GM21526 (cell line): ENCODE measurements around the gene BEND3.
A peak's percentile ranks its signal among the peaks of the same experiment; 100 is the strongest.
"Not testable (repeated sequence)": the region's sequence is repeated elsewhere in the genome, so short reads cannot be mapped to it uniquely, and the experiment has no call there.

ENCODE experiments used
- ATAC-seq: cut with Tn5 transposase; IDR thresholded peaks from one replicate; pipeline ENCODE4 v1.9.1; 2021; ENCODE audit warnings: moderate library complexity; ENCODE audit not compliant: unreplicated experiment, low FRiP score

The BEND3 gene

DNA sequence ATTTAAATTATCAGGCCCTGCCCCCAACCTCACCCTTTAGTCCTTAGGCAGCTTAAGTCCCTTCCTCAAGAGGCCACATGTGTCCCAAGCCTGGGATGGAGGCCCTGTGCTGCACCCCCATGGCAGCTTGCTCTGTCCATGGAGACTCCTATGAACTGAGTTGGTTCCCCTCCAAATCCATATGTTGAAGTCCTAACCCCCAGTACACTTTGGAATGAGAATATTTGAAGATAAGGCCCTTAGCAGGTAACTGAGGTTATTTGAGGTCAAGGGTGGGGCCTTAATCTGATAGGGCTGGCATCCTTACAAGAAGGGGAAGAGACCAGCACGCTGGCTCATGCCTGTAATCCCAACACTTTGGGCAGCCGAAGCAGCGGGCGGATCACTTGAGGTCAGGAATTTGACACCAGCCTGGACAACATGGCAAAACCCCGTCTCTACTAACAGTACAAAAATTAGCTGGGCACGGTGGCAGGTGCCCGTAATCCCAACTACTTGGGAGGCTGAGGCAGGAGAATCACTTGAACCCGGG, 6.7 kb upstream of the BEND3 start:
- ATAC-seq, result no peak

DNA sequence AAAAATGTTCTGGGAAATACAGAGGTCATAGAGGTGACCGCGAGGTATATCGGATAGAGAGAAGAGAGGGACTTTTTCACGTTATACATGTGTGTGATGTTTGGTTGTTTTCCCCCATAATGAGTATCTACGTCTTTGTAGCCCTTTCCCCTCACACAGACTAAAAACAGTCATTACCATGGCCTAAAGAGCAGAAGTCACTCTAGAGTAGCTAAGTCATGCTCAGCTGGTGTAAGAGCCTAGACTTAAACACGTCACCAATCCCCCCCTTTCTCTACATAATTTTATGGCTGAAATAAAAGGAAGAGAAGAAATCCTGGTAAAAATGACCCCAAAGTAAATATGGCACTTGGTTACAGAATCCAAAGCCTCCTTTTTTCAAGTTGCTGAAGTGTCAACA, 6.0 kb upstream of the BEND3 start:
- ATAC-seq, result no peak

DNA sequence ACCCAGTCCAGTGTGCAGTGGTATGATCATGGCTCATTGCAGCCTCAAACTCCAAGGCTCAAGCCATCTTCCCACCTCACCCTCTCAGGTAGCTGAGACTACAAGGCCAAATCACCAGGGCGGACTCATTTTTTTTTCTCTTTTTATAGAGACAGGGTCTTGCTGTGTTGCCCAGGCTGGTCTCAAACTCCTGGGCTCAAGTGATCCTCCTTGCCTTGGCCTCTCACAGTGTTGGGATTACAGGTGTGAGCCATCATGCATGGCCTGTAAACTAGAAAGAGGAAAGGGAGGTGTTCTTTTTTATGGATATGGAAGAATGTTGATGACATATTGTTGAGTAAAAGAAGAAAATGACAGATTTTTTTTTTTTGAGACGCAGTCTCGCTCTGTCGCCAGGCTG, 5.1 kb upstream of the BEND3 start:
- ATAC-seq, result no peak

DNA sequence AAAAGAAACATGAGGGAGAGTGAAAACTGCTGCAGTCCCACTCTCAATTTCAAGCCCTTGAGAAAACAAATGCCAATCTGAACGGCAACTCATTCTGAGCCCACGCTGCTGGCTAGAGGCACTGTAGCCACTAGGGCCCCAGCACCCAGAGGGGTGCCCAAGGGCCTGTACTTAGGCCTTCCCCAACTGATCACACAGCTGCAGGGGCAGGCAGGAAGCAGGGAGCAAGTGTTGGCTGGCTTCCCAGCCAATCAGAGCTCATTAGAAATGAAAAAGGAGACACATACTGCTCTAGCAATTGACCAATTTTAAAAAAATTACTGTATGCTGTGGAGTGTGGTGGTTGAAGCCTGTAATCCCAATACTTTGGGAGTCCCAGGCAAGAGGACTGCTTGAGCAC, 3.7 kb upstream of the BEND3 start:
- no peak for ATAC-seq

DNA sequence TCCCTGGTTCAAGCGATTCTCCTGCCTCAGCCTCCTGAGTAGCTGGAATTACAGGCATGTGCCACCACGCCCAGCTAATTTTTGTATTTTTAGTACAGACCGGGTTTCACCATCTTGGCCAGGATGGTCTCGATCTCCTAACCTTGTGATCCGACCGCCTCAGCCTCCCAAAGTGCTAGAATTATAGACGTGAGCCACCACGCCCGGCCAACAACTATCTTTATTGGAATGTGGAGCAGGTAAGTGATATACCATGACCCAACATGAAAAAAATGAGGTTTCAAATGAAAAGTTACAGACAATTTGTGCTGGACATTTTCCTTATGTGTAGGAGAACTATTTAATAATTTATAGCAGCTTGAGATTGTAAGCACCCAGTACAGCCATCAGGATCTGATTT, 3.2 kb upstream of the BEND3 start:
- not testable (repeated sequence) for ATAC-seq

DNA sequence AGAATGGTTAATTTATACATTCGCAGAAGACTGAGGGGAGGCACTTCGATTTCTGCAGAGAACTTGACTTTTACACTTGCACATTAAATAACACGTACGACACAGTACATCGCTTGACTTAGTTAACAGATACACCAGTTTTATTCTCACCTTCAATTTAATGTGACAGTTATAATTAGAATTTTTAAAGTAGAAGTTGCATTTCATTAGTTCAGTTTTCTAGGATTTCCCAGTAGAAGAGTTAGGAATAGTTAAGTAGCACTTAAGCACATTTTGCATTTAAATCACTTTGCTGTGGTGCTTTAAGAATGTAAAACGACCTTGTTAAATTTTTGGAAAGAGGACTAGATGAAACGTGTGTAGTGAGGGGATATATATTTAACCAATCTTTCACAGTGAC, 1.6 kb upstream of the BEND3 start:
- no peak for ATAC-seq

DNA sequence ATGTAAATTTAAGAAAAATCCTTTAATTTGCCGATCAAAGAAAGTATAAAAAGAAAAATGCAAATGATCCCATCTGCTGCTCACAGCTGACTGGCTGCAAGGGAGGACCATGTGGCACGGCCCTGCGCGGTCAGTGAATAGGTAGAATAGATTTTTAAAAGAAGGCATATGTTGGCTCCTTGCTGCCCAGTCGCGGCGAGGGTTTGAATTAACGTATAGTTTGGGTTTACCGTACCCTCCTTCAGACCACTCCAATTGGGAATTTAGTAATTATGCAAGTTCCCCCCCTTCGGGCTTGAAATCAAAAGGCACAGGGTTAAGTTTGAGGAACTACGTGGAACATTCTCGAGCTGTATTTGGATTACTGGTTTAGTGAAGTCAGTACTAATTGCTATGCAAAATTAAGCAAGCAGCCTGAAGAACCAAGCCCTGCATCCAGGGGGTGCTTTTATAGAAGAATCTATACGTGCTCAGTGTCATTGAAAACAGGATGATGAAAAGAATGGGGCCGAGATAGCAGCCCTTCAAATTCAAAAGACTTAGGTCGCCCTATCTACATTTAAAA, 1.1 kb upstream of the BEND3 start:
- no peak for ATAC-seq

DNA sequence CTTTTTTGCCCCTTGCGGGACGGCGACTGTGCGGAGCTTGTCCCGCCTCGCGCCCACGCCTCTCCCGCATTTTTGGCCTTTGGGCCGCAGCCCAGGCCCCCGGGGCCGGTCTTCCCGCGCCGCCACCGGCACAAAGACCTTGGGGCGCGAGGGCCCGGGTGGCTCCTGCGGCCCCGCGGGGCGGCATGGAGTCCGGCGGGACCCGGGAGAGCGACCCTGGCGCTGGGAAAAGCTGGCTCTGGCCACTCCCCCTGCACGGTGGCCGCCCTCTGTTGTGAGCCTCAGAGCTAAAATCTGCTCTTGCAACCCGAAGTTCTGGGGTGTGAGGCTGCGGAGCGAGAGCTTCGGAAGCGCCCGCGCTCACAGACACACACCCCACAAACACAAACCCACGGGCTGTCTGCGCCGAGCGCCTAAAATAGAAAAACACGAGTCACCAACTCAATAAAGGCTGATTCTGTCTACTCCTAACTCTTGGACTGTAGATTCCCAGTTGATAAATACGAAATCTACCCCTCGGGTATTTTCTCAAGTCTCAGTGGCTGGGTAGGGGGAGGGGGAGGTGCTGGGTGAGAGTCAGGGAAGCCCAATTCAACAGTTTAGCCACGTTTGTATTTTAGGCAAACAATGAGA, 496 bp upstream of the BEND3 start:
- peak; percentile 25 for ATAC-seq

DNA sequence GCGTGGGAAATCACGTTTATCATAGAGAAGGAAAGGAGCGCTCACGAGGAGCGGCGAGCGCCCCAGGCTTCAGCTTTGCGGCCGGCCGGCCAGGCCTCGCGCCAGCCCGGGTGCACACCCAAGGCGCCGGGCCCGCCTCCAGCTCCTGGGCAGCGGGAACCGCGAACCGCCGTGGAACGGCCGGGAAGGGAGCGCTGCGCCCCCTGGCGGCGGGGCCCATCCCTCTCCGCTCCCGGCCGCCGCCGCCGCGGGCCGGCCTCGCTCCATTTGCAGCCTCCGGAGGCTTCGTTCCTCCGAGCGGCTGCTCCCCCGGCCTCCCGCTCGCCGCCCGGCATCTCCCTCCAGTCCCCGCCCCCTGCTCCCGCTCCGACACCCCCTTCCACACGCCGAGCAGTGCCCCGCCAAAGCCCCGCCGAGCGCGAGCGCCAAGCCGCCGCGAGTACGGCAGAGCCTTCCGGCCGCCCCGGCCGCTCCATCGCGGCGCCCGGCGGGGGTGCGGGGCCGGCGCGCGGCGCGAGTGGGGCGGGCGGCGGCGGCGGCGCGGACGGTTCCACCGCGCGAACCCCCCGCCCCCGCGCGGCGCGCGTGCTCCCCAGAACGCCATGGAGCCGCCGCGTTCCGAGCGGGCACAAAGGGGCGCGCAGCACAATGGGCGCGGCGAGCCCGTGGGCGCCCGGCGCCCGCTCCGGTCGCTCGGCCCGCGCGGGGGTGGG, 946 bp downstream of the BEND3 start:
- peak; percentile 67 for ATAC-seq

DNA sequence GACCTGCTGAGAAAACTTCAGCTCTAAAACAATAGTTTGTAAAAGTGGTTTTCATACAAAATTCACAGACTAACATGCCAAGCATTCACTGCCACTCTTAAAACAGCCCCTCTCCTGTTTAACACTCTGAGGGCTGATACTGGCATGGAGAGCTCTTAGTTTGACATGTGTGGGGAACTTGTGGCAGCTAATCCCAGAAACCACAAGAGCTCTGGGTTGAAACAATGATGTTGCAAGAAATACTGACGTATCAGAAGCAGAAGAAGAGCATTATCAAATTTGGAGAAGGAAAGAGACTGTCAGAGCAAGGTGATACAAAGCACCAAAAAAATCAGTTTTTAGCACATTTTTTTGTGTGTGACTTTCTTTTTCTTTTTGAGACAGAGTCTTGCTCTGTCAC, 5.1 kb downstream of the BEND3 start:
- no peak for ATAC-seq

DNA sequence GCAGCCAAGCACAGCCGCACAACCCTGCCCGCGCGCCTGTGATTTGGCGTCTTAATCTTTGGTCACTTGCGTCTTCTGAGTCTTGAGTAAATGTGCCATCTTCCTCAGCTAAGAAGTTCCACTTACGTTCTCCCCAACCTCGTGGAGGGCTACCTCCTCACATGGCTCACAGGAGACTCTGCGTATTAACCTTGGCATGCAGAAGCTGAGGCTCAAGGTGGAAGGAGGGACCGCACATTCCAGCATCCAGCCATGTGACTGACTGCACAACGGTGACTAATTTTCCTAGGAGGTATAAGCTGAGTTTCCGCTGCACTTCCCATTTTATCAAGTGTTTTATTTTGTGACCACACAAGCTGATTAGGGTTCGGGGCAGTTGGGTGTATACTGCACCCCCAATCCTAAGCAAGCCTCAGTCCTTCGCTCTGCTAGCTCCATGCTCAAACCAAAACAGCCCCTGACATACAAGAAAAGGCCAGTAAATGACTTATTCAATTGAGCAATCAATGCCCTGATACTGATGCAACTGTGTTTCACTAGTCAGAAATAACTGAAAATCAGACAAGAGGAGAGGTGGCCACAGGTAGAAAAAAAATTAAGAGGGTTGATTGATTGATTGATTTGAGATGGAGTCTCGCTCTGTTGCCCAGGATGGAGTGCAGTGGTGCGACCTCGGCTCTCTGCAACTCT, 7.0 kb downstream of the BEND3 start:
- ATAC-seq, result no peak

DNA sequence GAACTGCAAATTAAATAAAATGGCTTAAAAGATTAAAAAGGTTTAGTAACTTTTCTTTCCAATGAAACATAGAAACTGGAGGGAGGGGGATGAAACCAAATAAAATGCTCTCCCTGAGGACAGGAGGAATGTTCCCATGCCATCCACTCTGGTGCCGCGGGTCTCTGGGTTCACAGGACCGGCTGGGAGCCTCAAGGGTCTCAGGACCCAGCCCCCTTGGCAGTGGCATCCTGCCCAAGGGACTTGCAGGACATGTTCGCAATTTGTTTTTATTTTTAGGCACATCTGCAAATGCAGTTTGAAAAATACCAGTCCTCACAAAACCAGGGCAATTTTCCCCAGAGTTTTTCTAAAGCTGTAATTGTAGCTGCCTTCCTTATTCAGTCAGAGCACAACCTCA, 7.5 kb downstream of the BEND3 start:
- ATAC-seq, result no peak

DNA sequence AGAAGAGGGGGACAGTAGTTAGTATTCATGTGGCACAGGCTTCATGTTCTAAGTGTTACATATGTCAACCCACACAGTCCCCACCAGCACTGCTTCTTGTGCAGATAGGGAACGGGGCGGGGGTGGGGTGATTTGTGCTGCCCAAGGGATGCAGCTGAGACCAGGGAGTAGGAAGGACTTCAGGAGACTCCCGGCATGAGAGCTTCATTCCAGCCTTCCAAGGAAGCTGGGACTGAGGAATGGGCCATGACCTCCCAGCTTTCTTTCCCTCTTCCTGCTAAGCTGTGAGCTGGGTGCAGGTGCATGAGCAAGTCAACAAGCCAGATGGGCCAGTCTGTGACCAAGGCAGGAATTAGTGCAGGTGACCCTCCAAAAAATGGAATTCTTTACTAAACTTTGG, 9.2 kb downstream of the BEND3 start:
- no peak for ATAC-seq

DNA sequence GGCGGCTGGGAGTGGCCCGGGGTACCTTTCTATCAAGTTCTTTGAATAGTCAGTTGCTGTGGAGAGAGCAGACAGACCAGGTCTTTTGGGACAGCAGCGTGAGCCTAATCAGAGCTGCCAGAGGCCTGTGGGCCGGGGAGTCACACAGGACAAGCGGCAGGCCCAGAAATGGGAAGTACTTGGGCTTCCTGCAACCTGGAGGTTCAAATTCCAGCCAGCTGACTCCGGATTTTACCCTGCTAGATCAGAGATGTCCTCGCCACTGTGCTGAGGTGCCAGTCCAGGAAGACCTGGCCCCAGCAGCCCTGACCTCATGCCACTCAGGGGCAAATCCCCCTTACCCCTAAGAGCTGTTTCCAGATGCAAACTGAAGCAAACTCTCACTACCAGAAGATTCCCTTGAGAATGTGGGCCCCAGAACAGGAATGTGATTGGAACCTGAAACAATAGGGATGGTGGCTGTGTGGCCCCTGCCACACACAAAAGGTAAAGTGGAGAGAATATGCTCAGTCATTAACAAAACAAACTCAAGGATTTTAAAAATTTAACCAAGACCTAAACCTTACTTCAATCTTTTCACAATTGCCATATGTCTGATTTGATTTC, 9.7 kb downstream of the BEND3 start:
- no peak for ATAC-seq

DNA sequence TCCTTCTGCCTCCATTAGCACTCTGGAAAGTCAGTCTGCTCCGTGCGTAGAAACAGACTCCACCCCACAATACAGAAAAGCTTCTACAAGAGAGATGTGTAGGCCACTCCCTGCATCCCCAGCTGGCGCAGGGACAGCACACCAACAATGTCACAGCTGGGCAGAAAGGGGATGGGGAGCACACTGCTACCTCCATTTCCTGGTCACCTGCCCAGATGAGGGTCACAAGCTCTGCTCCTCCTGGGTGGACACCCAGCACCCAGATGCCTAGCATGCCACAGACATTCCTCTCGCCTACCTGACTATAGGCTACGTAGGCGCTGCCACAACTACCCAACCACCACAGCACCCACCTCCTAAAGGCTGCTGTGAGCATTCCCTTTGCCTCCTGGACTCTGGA, 12.2 kb downstream of the BEND3 start:
- ATAC-seq, result no peak

DNA sequence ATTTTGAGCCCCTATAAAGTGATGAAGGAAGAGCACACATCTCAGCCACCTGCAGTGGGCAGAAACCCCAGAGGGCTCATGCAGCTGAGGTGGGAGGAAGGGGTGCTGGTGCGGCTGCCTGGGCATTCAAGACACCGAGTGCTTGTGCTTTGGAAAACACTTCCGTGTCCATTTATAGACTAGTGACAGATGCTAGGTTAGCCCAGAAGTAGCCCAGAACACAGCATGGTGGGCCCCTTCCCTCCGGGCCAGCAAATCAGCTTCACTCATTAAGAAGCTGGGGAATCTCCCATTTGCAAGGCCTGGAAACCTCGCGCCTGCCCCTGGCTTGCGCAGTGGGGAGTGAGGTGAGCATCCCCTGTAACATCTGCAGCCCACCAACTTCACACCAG, 12.9 kb downstream of the BEND3 start:
- no peak for ATAC-seq

DNA sequence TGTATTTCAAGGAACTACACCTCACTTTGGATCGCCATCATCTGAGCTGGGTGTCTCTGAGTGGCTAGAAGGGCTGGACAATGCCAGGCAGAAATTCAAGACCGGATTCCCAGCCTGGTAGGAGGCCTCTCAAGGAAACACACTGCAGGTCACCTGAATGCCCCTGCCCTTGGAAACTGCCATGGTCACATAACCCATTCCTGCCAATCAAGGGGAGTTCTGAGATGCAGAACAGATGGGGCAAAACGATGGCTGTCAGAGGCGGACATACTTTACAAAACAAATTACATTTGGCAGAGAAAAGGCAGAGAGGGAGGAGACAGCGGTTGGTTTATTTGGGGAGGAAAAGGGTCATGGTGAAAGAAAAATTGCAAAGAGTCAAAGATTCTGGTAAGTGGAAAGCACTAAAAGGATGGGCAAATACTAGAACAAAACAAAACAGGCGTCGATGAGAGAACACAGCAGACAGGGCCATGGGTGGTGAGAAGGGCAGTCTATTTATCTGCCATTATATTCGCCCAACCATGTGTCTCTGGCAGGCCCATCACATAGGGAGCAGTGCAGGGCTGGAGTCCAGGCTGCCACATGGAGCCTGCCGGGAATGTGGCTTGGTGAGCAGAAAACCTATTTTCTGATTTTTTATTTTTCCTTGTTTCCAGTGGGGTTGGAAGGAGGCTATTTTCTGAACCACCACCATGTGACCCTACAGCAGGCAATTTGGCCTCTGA, 13.5 kb downstream of the BEND3 start:
- ATAC-seq, result no peak

DNA sequence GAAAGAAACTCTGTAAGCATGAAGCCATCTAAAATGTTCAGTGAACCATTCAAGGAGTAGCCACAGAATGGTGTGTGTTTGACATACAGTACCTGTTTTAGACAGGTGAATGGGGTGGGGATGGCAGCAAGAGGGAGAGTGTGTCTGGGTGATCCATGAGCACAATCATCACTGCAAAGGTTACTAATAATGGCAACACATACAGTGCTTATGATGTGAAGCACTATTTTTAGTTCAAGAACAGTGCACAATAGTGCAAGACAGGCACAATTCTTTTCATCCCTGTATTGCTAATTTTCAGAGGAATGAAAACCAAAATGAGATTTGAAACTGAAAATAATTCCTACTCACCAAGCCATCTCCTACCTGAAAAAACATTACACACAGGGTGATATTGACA, 14.1 kb downstream of the BEND3 start:
- ATAC-seq, result no peak

DNA sequence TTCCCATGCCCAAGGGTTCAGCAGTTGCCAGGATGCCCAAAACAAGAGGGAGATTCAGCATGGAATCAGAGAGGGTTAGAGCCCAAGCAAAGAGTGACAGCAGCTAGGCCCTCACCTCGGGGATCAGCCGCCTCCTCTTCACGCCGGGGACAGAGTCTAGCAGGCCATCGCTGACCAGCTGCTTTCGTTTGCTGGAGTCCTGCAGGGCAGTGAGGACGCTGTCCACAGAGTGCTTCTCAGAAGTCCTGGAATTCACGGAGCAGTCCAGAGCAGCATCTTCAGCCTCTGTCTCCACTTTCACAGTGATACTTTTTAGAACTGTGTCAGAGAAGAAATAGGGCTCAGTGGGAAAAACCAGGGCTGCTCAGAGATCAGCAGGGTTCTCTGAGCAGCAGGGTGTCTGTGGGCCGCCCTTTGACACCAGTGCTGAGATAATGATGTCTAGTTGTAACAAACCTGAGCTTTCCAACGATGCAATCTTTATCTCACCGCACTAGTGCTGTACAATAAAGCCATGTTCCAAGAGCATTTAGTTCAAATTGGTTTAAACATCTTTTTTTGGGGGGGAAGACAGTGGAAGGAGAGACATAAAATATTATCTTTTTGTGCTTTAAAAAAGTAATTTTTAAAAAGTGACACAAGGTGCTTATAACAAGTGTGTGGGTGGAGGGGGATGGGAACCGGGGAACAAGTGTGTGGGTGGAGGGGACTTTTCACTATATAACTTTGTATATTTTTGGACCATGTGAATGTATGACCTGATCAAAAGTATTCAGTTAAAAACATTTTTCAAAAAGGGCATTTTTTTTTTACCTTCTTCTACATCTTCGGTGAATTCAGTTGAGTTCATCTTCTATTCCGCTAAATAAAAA, 16.6 kb downstream of the BEND3 start:
- ATAC-seq, result no peak
